Activated CD4-positive, CD25-positive, alpha-beta regulatory T cell treated with anti-CD3 and anti-CD28 coated beads, Interleukin-2, amount 50 U/mL, for 16 hours (primary cell): ENCODE measurements around the gene CPSF7.
"Not testable (repeated sequence)": the region's sequence is repeated elsewhere in the genome, so short reads cannot be mapped to it uniquely, and the experiment has no call there.

ENCODE experiments used
- DNase-seq: peaks from one replicate; pipeline ENCODE4 v3.0.0-alpha.2; 2020; ENCODE audit warnings: low read depth, low spot score

The CPSF7 gene

DNA sequence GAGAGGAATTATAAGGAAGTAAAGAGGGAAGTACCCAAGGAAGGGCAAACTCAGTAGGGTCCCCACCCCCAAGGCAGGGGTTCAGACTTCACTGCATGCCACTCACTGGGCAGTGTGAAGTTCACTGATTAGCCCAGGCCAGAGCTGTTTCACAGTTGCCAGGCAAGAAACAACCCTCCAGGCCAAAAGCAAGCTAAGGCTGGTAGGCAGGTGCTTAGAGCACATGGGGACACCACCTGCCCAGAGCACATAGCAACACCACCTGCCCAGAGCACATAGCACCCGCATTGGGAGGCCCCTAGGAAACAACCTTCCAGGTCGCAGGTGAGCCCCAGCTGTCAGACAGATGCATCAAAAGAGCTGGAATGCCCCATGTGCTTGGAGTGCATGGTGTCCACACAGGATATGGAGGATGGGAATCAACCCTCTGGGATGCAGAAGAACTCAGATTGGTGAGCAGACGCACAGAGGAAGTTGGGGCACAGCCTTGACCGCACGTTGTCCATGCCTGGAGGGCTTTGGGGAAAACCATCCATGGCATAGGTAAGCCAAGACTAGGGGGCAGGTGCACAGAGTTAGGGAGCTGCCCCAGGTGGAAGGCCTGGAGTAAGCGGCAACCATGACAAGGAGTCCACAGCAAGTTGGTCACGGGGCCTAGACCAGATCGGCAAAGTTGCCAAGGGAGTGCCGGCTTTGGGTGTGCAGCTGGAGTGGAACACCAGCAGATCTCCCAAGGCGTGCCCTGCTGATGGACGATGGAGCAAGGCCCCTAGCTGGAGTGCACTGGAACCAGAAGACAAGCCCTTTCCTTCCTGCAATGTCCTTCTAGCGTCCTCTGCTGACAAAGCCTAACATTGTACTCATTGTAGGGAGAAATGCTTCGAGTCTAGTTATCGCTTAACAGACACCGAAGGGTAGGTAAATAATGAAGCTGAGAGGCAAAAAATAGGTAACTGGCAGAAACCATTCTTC is 45.2 kb downstream of the CPSF7 start:
- no peak for DNase-seq

DNA sequence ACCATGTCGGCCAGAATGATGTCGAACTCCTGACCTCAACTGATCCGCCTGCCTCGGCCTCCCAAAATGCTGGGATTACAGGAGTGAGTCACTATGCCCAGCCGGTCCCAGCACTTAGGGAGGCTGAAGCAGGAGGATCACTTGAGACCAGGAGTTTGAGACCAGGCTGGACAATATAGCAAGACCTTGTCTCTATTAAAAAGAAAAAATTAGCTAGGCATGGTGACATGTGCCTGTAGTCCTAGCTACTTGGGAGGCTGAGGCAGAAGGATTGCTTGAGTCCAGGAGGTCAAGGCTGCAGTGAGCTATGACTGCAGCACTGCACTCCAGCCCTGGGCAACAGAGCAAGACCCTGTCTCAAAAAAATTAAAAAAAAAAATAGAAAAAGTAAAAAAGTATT is 45.9 kb downstream of the CPSF7 start:
- DNase-seq, result not testable (repeated sequence)

DNA sequence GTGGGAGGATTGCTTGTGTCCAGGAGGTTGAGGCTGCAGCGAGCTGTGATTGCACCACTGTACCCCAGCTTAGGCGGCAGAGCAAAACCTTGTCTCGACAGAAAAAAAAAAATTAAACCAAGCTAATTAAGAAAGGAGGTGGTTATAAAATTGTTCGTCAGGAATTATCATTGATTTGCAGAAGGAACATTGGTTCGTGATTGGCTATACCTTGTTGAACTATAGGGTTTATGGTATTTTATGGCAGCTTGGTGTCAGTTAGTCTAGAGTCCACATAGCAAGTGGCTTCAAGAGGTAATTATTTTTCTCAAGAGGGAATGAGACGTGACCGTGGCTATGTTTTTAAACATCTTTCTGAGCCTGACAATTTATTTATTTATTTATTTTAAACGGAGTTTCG is 48.9 kb downstream of the CPSF7 start:
- no peak for DNase-seq

DNA sequence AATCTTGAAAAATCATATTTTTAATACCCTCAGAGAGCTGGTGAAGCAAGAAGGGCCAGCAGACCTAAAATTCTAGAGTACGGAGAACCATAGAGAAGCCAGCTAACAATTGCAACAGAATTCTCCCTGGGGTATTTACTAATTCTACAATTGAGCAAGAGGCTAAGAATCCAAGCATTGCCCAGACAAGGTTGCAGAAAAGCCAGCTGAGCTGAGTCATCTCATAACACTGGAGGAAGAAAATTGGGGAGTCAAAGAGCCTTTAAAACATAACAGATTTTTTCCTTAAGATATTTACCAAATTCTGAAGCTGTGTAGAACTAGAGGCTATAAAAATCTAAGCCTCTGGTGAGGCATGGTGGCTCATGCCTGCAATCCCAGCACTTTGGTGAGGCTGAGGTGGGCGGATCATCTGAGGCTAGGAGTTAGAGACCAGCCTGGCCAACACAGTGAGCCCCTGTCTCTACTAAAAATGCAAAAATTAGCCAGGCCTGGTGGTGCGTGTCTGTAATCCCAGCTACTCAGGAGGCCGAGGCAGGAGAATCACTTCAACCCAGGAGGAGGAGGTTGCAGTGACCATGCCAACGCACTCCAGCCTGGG is 51.0 kb downstream of the CPSF7 start:
- DNase-seq, result no peak

DNA sequence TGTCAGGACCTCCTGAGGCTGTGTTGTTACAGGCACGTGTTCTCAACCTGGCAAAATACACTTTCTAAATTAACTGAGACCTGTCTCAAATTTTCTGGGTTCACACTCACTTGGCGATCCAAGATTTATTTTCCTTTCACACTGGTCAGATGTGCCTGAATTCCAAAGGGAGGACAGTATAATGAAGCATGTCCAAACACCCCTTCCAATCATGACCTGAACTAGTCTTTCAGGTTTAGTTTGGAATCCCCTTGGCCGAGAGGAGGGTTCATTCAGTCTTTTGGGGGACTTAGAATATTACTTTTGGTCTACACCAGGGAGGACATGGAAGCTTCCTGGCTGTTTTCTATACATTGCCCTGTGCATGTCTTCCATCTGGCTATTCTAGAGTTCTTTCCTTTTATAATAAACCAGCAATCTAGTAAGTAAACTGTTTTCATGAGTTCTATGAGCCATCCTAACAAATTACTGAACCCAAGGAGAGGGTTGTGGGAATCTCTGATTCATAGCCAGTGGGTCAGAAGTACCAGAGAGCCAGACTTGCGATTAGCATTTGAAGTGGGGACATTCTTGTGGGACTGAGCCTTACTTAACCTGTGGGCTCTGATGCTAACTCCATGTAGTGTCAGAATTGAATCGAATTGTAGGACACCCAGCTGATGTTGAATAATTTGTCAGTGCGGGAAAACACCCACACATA is 52.2 kb downstream of the CPSF7 start:
- DNase-seq, result no peak

DNA sequence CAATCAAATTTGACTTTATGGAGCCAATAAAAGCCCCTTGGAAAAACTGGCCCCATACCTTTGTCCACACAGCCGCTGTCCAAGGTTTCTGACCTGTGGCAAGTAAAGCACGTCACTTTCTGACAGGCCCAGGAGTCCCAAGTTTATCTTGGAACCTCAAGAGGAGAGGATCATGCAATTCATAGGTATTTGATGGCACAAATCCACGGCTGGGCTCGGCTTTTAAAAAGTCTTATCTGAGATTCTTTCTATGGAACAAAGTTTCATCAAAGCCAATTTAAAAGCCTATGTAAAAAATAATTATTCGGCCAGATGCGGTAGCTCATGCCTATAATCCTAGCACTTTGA is 54.0 kb downstream of the CPSF7 start:
- no peak for DNase-seq

DNA sequence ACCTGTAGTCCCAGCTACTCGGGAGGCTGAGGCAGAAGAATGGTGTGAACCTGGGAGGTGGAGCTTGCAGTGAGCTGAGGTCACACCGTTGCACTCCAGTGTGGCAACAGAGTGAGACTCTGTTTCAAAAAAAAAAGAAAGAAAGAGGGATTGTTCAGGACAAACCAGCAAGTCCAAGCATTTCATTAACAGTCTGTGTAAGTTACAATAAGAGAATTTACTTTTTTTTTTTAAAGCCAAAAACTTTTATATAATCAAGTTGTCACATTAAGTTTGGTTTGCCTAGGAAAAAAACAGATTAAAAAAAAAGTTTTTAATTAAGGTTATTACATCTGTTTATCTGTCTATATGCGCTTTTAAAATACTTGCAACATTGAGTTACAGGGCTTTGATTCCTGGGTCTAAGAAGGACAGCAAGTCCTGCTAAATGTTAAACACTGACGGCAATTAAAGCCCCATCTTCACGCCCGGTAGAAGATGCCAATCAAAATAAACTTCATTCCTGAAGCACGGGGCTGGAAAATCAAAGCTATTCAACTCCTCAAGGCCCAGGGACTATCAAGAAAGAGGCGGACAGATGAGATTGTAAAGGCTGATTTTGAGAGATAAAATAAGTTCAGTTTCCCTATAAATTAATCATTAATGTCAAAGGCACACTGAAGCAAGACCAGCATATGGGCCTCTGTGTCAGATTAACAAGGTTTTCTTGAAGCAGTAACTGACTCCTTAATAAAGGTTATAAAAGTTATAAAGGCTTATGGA is 56.9 kb downstream of the CPSF7 start:
- no peak for DNase-seq

DNA sequence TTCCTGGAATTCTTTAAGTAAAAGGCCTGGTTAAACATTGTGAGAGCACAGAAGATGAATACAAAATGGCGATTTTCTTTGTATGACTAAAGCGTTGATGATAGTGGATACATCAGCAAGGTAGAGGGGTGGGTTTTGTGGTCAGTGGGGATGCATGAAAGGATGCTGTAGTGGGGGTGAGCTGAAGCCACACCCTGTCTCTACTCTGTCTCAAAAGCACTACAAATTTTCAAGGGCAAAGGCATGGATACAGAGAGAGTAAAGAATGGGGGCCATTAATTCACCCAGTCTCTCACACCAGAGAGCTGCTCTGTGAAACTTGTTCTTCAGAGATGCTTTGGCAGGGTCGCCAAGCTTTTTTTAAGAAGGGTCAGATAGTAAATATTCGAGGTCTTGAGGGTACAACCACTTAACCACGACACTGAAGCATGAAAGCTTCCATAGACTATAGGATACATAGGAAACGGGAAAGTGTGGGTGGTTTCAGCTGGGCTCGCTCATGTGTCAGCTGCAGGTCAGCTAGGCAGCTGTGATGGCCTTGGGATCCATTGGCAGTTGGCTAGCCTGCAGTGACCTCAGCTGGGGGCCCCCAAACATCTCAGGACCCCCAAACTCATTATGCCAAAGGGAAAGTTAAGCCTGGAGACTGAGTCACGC is 59.3 kb downstream of the CPSF7 start:
- no peak for DNase-seq

DNA sequence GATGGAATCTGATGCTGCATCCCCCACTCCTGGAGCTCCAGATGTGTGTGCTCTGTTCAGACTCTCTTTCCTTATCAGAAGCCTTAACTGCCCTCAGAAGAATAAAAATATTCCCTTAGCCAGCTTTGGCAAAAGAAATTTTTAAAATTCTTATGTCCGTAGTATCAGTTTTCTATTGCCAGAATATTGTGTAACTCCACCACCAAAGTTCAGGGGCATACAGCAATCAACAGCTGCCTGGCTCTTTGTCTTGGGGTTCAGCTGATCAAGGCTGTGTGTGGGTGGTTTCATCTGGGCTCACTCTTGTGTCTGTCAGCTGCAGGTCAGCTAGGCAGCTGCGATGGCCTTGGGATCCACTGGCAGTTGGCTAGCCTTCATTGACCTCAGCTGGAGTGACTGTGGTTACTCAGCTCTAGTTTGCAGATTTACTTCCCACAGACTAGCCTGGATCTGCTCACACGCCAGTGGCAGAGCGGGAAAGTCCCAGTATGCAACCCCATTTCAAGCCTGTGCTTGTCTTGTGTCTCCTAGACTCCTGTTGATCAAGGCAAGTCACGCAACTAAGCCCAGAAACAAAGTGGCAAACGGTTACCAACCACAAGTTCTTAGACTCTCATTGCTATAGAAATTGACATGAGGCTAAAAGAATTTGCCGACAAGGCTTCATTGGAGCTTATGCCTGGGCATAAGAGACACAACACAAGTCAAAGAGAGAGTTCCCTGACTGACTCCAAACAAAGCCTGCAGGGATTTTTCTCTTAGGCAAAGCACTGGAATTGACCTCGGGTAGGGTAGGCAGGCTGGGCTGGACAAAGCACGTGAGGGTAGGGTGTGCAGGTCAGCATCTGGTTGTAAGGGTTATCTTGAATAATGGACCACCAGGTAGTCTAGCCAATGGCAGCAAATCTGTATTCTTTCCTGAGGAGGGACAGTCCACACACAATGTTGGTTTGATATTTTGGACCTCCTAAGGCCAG is 60.1 kb downstream of the CPSF7 start:
- no peak for DNase-seq

DNA sequence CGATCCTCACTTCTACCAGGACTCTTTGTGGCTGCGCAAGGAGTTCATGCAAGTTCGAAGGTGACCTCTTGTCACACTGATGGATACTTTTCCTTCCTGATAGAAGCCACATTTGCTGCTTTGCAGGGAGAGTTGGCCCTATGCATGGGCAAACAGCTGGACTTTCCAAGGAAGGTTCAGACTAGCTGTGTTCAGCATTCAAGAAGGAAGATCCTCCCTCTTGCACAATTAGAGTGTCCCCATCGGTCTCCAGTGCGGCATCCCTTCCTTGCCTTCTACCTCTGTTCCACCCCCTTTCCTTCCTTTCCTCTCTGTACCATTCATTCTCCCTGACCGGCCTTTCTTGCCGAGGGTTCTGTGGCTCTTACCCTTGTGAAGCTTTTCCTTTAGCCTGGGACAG is 61.1 kb downstream of the CPSF7 start:
- DNase-seq, result no peak

DNA sequence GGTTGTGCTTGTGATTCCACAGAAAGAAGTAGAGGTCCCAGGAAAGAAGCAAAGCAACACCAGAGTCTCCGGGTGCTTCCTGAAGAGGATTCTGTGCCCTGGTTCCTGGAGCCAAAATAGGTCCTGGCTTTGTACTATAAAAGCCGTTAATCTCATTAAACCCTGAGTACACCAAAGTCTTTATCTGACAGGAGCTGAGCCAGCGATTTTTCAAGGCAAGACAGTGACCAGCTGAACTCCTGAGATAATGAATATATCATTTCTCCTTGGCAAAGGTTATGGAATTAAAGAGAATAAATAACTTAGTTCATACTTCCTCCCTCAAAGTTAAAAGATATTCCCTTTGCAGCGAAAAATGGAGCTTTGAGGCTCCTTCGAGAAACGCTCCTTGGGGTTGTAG is 62.4 kb downstream of the CPSF7 start:
- no peak for DNase-seq

DNA sequence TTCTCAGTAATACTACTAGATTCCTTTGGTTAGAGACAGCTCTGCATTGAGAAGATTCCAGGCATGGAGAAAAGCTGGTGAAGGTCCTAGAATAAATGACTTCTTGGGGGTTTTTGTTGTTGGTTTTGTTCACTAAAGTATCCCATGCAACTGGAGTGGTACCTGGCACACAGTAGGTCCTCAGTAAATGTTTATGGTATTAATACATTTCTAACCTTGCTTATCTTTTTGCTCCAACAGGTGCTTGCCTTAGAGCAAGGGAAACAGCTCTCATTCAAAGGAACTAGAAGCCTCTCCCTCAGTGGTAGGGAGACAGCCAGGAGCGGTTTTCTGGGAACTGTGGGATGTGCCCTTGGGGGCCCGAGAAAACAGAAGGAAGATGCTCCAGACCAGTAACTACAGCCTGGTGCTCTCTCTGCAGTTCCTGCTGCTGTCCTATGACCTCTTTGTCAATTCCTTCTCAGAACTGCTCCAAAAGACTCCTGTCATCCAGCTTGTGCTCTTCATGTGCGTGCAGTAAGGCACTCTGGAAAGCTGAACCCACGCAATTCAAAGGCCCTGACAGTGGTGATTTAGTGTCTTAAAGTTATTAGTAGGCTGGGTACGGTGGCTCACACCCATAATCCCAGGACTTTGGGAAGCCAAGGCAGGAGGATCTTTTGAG is 65.6 kb downstream of the CPSF7 start:
- DNase-seq, result no peak

DNA sequence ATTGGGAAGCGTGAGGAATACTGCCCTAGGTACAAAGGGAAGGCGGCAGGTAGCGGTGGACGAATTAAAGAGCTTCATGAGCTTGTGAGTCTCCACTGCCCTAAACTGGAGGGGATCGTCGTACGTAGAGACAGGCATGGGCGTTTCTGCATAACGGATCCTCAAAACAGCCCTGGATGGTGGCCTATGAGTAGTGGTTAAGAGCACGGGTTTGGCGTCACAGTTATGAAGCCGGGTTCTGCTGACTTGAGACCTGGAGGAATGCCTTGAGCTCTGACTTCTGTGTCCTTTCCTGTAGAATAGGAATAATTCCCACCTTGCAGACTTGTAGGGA is 67.3 kb downstream of the CPSF7 start:
- DNase-seq, result no peak

DNA sequence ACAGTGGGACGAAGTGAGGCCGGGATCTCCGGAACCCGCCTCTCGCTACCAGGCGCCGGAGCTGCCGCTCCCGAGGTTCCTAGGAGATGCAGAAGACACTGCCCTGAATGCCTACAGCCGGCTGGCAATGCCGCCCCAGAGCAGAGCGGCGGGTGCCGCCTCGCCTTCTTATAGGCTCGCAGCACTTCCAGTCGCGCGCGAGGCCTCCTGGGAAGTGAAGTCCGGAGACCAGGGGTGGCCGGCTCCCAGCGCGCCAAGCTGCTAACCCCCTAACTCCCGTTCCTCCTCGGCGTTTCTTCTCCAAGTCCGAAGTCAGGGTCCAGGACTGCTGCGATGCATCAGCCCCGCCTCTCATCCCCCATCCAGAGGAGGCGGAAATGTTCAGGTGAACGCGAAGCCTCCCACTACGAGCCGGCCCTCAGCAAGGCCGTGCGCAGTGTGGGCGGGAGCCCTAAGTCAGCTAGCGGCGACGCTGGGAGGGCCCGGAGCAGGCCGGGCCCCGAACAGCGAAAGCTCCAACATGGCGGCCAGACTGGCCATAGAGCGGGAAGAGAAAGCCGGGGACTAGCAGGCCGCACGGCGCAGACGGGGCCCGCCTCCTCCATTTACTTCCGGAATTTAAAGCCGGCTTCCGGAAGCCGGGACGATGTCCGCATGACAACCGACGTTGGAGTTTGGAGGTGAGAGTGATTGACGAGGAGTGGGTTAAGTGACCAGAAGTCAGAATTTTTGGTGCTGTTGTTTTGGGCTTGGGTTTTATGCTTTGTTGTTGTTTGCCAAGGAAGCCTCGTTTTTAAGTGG is 67.8 kb downstream of the CPSF7 start, which contains the start of the genes CYB561A3 and TMEM138:
TSS of gene CYB561A3 (minus strand) at position 142 of the 801 bp plus-strand sequence. CDS start 5,169 bp downstream, outside the sequence.
TSS of gene TMEM138 (plus strand) at position 634 of the 801 bp plus-strand sequence. CDS start 2,017 bp downstream, outside the sequence.
- peak; percentile 73 for DNase-seq

DNA sequence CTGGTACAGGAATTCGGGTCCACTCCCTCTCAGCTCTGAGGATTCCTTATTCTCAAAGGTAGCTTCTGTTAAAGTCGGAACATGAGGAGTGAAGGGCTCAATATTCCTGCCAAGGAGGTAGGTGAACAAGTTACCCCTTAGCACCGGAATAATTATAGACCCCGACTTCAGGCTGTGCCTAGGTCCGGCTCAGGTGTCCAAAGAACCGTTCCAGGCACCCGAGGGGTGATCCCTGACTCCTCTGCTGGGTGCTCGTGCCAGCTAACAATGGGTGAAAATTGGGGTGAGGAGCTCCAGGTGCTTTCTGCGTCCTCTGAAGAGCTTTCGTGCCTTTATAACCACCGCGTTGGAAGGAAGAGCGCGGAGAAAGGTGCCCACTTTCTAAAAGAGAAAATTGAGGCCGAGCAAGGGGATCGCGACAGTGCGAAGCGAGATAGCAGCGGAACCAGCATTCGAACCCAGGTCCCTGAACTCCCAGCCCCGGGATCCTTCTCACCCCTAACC is 68.5 kb downstream of the CPSF7 start:
- DNase-seq, result no peak

DNA sequence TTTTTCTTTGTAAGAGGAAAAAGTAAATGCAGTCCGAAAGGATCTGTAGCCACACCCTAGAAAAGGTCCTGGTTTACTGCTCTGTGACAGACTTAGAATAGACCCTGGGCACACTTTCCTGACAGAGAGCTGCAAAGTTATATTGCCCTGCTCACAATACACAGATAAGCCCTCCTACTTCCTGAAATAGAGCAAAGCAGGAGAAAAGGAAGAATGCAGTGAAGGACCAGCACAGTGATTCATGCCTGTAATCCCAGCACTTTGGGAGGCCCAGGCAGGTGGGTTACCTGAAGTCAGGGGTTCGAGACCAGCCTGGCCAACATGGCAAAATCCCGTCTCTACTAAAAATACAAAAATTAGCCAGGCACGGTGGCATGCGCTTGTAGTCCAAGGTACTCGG is 70.3 kb downstream of the CPSF7 start:
- DNase-seq, result no peak

DNA sequence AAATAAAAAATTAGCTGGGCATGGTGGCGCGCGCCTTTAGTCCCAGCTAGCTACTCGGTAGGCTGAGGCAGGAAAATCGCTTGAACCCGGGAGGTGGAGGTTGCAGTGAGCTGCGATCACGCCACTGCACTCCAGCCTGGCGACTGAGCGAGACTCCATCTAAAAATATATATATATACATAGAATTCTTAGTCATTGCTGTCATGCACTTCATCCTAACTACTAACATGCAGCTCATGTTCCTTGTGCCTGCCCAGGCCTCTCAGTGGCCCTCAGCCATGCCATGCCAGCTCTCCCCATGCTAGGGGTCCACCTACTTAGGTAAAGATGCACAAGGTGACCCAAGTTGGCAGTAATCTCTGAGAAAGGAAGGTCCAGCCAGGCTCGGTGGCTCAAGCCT is 71.2 kb downstream of the CPSF7 start:
- no peak for DNase-seq

DNA sequence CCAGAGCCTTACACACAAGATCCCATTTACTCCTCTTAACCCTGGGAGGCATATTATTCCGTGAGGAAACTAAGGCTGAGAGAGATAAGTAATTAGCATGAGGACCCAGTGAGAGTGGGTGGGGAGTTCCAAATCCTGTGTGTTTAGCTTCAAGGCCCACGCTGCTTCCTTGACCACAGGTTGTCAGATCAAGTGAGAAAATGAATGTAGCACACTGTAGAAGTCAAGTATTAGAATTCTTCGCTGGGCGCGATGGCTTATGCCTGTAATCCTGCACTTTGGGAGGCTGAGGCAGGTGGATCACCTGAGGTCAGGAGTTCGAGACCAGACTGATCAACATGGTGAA is 71.9 kb downstream of the CPSF7 start:
- no peak for DNase-seq
